A549 treated with ZK216348 at 1 μM for 4 hours (cell line): ENCODE results near the gene LXN. TPM values are rescaled to one million over a fixed set of nuclear protein-coding genes. Genes with fewer than 3 reads are reported as not detected.

Experiments
- total RNA-seq: library from RNA; stranded (reverse); fragments of 200-300 nt; extraction: Qiagen RNA extraction; gene quantifications from 5 replicates; pipeline ENCODE4 v1.2.3, GENCODE V29; 2022; ENCODE audit warnings: low read depth

The LXN gene, protein sequence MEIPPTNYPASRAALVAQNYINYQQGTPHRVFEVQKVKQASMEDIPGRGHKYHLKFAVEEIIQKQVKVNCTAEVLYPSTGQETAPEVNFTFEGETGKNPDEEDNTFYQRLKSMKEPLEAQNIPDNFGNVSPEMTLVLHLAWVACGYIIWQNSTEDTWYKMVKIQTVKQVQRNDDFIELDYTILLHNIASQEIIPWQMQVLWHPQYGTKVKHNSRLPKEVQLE
- 54.2 to 81.7 TPM (median 55.6 TPM) in 5 replicates for total RNA-seq

DNA sequence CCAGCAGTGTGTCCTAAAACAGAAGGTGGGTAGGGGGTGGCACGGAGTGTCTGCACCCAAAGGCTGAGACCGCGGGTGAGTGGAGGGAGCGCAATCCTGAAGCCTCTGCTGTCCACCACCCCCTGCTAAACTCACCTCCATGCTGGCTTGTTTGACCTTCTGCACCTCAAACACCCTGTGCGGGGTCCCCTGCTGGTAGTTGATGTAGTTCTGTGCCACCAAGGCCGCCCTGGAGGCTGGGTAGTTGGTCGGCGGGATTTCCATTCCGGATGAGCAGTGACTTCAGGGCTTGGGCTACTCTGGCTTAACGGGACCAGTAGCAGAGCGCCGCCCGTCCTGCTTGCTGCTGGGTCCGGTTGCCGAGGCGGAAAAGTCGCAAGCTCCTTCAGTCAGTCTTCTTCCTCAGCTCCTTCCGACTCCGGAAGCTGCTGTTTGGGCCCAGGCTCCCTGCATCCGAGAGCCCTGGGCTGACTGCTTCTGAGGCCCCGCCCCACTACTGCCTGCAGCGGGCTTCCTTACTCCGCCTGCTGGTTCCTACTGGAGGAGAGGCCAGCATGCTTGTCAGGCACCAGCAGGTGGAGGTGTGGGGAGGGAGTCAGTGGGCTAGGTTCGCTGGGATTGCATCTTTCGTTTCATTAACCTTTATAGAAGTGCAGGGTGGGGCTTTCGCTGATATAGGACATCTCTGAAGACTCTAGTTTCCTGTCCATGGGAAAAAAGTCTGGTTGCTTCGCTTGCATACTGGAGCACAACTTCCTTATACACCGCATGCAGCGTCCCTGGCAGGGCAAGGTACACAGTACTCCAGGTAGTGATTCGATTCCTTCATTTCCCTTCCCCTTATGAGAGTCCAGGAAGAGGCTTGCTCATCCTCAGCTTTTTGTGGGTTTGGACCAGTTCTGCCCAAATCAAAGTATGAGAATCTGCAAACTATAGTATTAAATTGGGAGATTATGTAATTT lies at the start of gene LXN:
Gene LXN (minus strand): TSS at position 434 of the 962 bp plus-strand sequence. CDS start 170 bp downstream, at position 264.

GRCh38 chr3:158644345-158644908 lies 28.0 kb downstream of the LXN start, which contains the start of gene GFM1:
Gene GFM1 (plus strand): TSS chr3:158644527. CDS start chr3:158644635, 108 bp downstream.

Other genes with a start within 250 kb of the LXN start
- 22.0 to 37.0 TPM (median 24.5 TPM) in 5 replicates for gene MLF1, start 101.5 kb downstream of the LXN start, total RNA-seq
- 39.1 to 61.0 TPM (median 40.8 TPM) in 5 replicates for gene GFM1, start 28.1 kb downstream of the LXN start, total RNA-seq
- 7.5 to 16.6 TPM (median 11.2 TPM) in 5 replicates for gene RARRES1, start 59.8 kb upstream of the LXN start, total RNA-seq
- 37.2 to 50.3 TPM (median 45.7 TPM) in 5 replicates for gene MFSD1, start 129.4 kb upstream of the LXN start, total RNA-seq